ENCODE measurements around the gene CHAF1A. TPM values are rescaled to one million over a fixed set of nuclear protein-coding genes. Genes with fewer than 3 reads are reported as not detected.

The CHAF1A gene
- total and polyA plus RNA-seq, 2 of the 4 experiments (the other 2 are of a cell fraction), result 12.4 to 22.9 TPM

DNA sequence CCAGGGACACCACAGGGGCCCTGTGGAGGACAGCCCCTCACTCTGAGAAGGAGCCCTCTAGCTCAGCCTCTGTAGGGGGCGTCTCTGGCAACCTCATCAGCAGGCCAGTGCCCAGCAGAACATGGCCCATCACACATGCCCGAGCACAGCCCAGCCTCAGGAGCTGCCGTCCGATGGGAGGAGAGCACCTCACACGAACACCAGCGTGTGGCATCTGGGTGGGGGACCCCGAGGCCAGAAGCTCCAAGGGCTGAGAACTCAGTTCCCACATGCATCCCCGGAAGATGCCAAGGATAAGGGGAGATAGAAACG, 13.4 kb upstream of the CHAF1A start:
- no peak overlapping the region for H4K91ac ChIP-seq (ENCODE audit: insufficient read depth, low read depth, low read length)
- no peak overlapping the region for H3K23ac ChIP-seq (ENCODE audit: low read depth, low read length)
- H3K18ac ChIP-seq (ENCODE audit: low read depth, low read length), result no peak overlapping the region
- no peak for ATAC-seq (ENCODE audit: low read depth)
- intact Hi-C loops (cut with micrococcal nuclease) (no loop called here), in situ Hi-C loops (cut with MboI; ENCODE audit: low sequenced_read_pairs) (no loop called here), dilution Hi-C loops (cut with HindIII; ENCODE audit: low sequenced_read_pairs, unreplicated experiment) (no loop called here)
- peaks cover 23% of the 10 kb centered on the region; the same call in 1 of the 2 replicates for H3K9me1 ChIP-seq (ENCODE audit: insufficient read depth, low read length)
- no peak overlapping the region for H3K14ac ChIP-seq (replicated peaks; ENCODE audit: low read depth, low read length)
- ChIA-PET POLR2A (ENCODE audit: unreplicated experiment) (no interaction called here), CTCF (interaction anchor here (0.9 kb wide), 1 partner anchor 15 kb away, joined by 3 read pairs; no protein-coding TSS in a partner anchor)
- 69% methylated on average over 7 of the region's 9 CpGs; no CpG with 5 or more reads in 1 of the 2 experiments for WGBS, 2 experiments (ENCODE audit: extremely low coverage in 2 of 2, insufficient read length in 1 of 2)
- no peak overlapping the region for H2BK15ac ChIP-seq (ENCODE audit: low read depth, low read length)
- peak overlapping the region; percentile 62 for H2AK9ac ChIP-seq (replicated peaks; ENCODE audit: low read depth, low read length, poor library complexity)
- H2BK5ac ChIP-seq (ENCODE audit: low read depth, low read length, poor library complexity, severe bottlenecking), result no peak overlapping the region
- H2AK5ac ChIP-seq (ENCODE audit: low read depth, low read length), result no peak overlapping the region
- no peak for TF ChIP-seq MAFK (IDR thresholded peaks at IDR 0.05; ENCODE audit: low read depth, low read length)
- TF ChIP-seq USF2 (IDR thresholded peaks at IDR 0.05; ENCODE audit: low read depth, low read length), result no peak
- no peak for TF ChIP-seq BHLHE40 (IDR thresholded peaks at IDR 0.05; ENCODE audit: low read depth, low read length)
- TF ChIP-seq SMC3 (IDR thresholded peaks at IDR 0.05; ENCODE audit: low read depth, low read length), result no peak
- no peak for TF ChIP-seq RAD21 (IDR thresholded peaks at IDR 0.05; ENCODE audit: low read length)
- H3K56ac ChIP-seq (ENCODE audit: extremely low read depth, insufficient read depth, low read length), result no peak overlapping the region
- H2AFZ ChIP-seq (replicated peaks; ENCODE audit: low read length, poor library complexity), result no peak overlapping the region
- no peaks in the 10 kb centered on the region for H3K9me3 ChIP-seq (ENCODE audit: control insufficient read depth, insufficient read depth, low read length)
- H3K4me2 ChIP-seq (ENCODE audit: low read depth, low read length), result no peak overlapping the region
- H3K36me3 ChIP-seq (ENCODE audit: control insufficient read depth, insufficient read depth, low read length), result peaks cover 11% of the 10 kb centered on the region
- H3K9ac ChIP-seq (ENCODE audit: low read depth, low read length), result no peak overlapping the region
- H3K4me1 ChIP-seq (ENCODE audit: control insufficient read depth, insufficient read depth, low read length), result peaks cover 49% of the 10 kb centered on the region
- no peak overlapping the region for H3K4ac ChIP-seq (ENCODE audit: low read depth, low read length)
- H3K27ac ChIP-seq (ENCODE audit: insufficient read depth, low read length), result no peak overlapping the region
- no peak overlapping the region for H4K8ac ChIP-seq (ENCODE audit: low read depth in 2 of 2, low read length in 2 of 2)
- H3K4me3 ChIP-seq (ENCODE audit: insufficient read depth, low read depth, low read length), result no peak overlapping the region
- BruUV-seq (replicated peaks), result no TSS peak
- H3K27me3 ChIP-seq (ENCODE audit: control insufficient read depth, insufficient read depth, low read length), result no peaks in the 10 kb centered on the region
- H4K20me1 ChIP-seq (ENCODE audit: insufficient read depth, low read length), result peaks cover 92% of the 10 kb centered on the region
- H3K79me1 ChIP-seq (ENCODE audit: low read depth in 1 of 2, low read length in 2 of 2), result peaks cover 17 to 93% of the 10 kb centered on the region in 2 experiments
- no peak for DNase-seq
- no peak overlapping the region for H2BK120ac ChIP-seq (ENCODE audit: low read depth, low read length)
- H2BK20ac ChIP-seq (ENCODE audit: low read depth, low read length), result no peak overlapping the region
- no peak overlapping the region; the same call in 1 of the 2 replicates for H4K5ac ChIP-seq (ENCODE audit: low read depth, low read length)
